Ovary (tissue), 9 donors: ENCODE measurements around the gene LILRA6. TPM values are rescaled to one million over a fixed set of nuclear protein-coding genes. Genes with fewer than 3 reads are reported as not detected.

ENCODE experiments used
- DNase-seq, 5 donors: peaks; one replicate each; pipeline ENCODE4 v3.0.0-alpha.2; 2019 to 2020
- H3K27ac ChIP-seq, 2 donors: fragments of 200-600 bp; one replicate each; pipeline versions ENCODE4 v1.5.1 to v1.8.0; 2019 to 2022
- H3K27me3 ChIP-seq: fragments of 200-600 bp; one replicate; pipeline ENCODE4 v1.8.0; 2022
- H3K36me3 ChIP-seq: fragments of 200-600 bp; sonication (generic); one replicate; pipeline ENCODE4 v1.5.1; 2019
- H3K4me1 ChIP-seq: one replicate; pipeline ENCODE4 v1.8.1; 2013; ENCODE audit warnings: mild to moderate bottlenecking, moderate library complexity; ENCODE audit not compliant: insufficient read depth
- H3K4me3 ChIP-seq: fragments of 200-600 bp; sonication (generic); one replicate; pipeline ENCODE4 v1.5.1; 2017
- H3K9me3 ChIP-seq, 2 donors: fragments of 200-600 bp in 1 of 2; sonication (generic) in 1 of 2; one replicate each; pipeline versions ENCODE4 v1.5.1 to v1.8.1; 2013 to 2019; ENCODE audit warnings: mild to moderate bottlenecking in 1 of 2, moderate library complexity in 1 of 2
- CTCF ChIP-seq, 3 donors: fragments of 450-650 bp in 2 of 3; fragments of 200-600 bp in 1 of 3; IDR thresholded peaks; one replicate each; pipeline versions ENCODE4 v1.5.1 to v1.8.0; 2016 to 2022; ENCODE audit warnings: antibody characterized with exemption in 3 of 3, mild to moderate bottlenecking in 1 of 3
- EP300 ChIP-seq: sonication (generic); formaldehyde crosslinking; IDR thresholded peaks from one replicate; pipeline ENCODE4 v1.6.1; 2017; ENCODE audit warnings: antibody characterized with exemption
- POLR2A ChIP-seq: fragments of 450-650 bp; IDR thresholded peaks from one replicate; pipeline ENCODE4 v1.6.1; 2017; ENCODE audit warnings: antibody characterized with exemption, mild to moderate bottlenecking, moderate library complexity
- WGBS, 3 donors: extraction: QIAGEN DNeasy Blood & Tissue Kit in 1 of 3; methylation state at CpG; one replicate each; pipeline versions ENCODE4 v1.1.5 to v1.1.7; 2013 to 2017; 5-methylcytosine and 5-hydroxymethylcytosine counted together
- intact Hi-C, 4 donors: fragments of 100-400 bp; cut with DNase I; formaldehyde crosslinking; loops; one replicate each; pipeline versions ENCODE4 v1.11.0 to v1.15.1; 2022 to 2023
- polyA plus RNA-seq, 2 donors: library from polyadenylated mRNA; stranded (reverse); fragments of 200-250 nt in 1 of 2; fragments of 350-450 nt in 1 of 2; fragmentation: Illumina TruSeq in 1 of 2; extraction: RNeasy Lipid Tissue Mini Kit (QIAGEN cat#74804) in 1 of 2; gene quantifications; one replicate each; pipeline ENCODE4 v1.2.3, GENCODE V29; 2013 to 2014
- total RNA-seq, 7 donors: library from RNA; depleted of rRNA in 2 of 7; stranded (reverse); fragments of >200 nt in 2 of 7; fragmentation: NEBNext Ultra II Directional in 3 of 7; extraction: Animal tissue kit (Norgen Biotek cat#: 25700) in 3 of 7; gene quantifications; one replicate each; pipeline versions ENCODE4 v1.1.0 to v1.2.4, GENCODE V29; 2016 to 2023
- donor health status: DM: no; HTN: no; CAD: no; lungs with moderate emphysema.
- donor health status: DM: no; HTN: no; CAD: no.
- donor health status: Bipolar disorder and iron deficiency.
- donor health status: DM: yes; HTN: yes; CAD: no.
- donor health status: DM: no; HTN: no; CAD: no.
- donor health status: DM: yes; HTN: yes; CAD: no.

Gene LILRA6
- total and polyA plus RNA-seq, 9 donors, result 0.61 to 2.7 (median 1.2) TPM

- H3K4me1 ChIP-seq, result peaks cover 34% of the 10 kb centered on the region
- H3K4me3 ChIP-seq, result no peak overlapping the region
- TF ChIP-seq CTCF (IDR thresholded peaks at IDR 0.05), result no peak
- no peak for TF ChIP-seq EP300
- TF ChIP-seq POLR2A, result no peak
- no peak overlapping the region for H3K27ac ChIP-seq
- no peaks in the 10 kb centered on the region for H3K9me3 ChIP-seq
- intact Hi-C loops, result no loop called here
- WGBS, 3 donors, result 78 to 88% (median 87%) methylated on average over 12 of the region's 12 CpGs
- no peaks in the 10 kb centered on the region for H3K27me3 ChIP-seq
- no peak for DNase-seq
- H3K36me3 ChIP-seq, result no peaks in the 10 kb centered on the region
Observed at GRCh38 chr19:54211235-54211634, 31.4 kb downstream of the LILRA6 start.

- intact Hi-C loops, result loop anchor here in 2 of 4 donors (1.0 to 10.0 kb wide), 2 partner anchors 21 to 1465 kb away; partner anchors contain the start of genes EPN1 (in 1 of the 2) and MBOAT7 (in 1 of the 2)
- TF ChIP-seq POLR2A (no peak), CTCF (IDR thresholded peaks at IDR 0.05) (no peak), EP300 (no peak)
- peak overlapping the region; percentile 57 to 82 for H3K27ac ChIP-seq
- no peaks in the 10 kb centered on the region for H3K36me3 ChIP-seq
- peak; percentile 91 to 97 (median 94) for DNase-seq
- WGBS, 3 donors, result 16 to 23% (median 20%) methylated on average over 10 of the region's 10 CpGs
- no peaks in the 10 kb centered on the region for H3K27me3 ChIP-seq
- no peaks in the 10 kb centered on the region for H3K9me3 ChIP-seq
- no peak overlapping the region for H3K4me3 ChIP-seq
- peaks cover 36% of the 10 kb centered on the region for H3K4me1 ChIP-seq
Observed at GRCh38 chr19:54209811-54210494, 32.6 kb downstream of the LILRA6 start.

GRCh38 chr19:54209058-54209810 lies 33.4 kb downstream of the LILRA6 start:
- no peak for TF ChIP-seq EP300
- no peak for TF ChIP-seq CTCF (IDR thresholded peaks at IDR 0.05)
- no peak for TF ChIP-seq POLR2A
- Histone ChIP-seq H3K9me3 (no peaks in the 10 kb centered on the region), H3K4me3 (no peak overlapping the region), H3K27me3 (no peaks in the 10 kb centered on the region), H3K27ac (peak overlapping the region; percentile 56 to 82), H3K36me3 (no peaks in the 10 kb centered on the region), H3K4me1 (peaks cover 37% of the 10 kb centered on the region)
- intact Hi-C loops, result loop anchor here in 2 of 4 donors (1.0 to 10.0 kb wide), 2 partner anchors 20 to 1466 kb away; partner anchors contain the start of genes EPN1 (in 1 of the 2) and MBOAT7 (in 1 of the 2)
- DNase-seq, result peak in 4 of 5 donors; percentile 31 to 62 (median 52)
- 38 to 51% (median 44%) methylated on average over 22 to 24 of the region's 24 CpGs for WGBS, 3 donors

GRCh38 chr19:54208784-54209057 lies 33.9 kb downstream of the LILRA6 start:
- intact Hi-C loops, result loop anchor here in 2 of 4 donors (1.0 to 10.0 kb wide), 2 partner anchors 19 to 1466 kb away; partner anchors contain the start of genes EPN1 (in 1 of the 2) and MBOAT7 (in 1 of the 2)
- 50 to 58% (median 52%) methylated on average over 8 of the region's 8 CpGs for WGBS, 3 donors
- Histone ChIP-seq H3K27ac (peak overlapping the region; percentile 56 to 82), H3K27me3 (no peaks in the 10 kb centered on the region), H3K4me1 (peaks cover 37% of the 10 kb centered on the region), H3K36me3 (no peaks in the 10 kb centered on the region), H3K4me3 (no peak overlapping the region), H3K9me3 (no peaks in the 10 kb centered on the region)
- no peak for TF ChIP-seq EP300
- TF ChIP-seq POLR2A, result no peak
- TF ChIP-seq CTCF (IDR thresholded peaks at IDR 0.05), result no peak
- no peak for DNase-seq
